ENCODE data around the gene DUOX2. TPM values are rescaled to one million over a fixed set of nuclear protein-coding genes. Genes with fewer than 3 reads are reported as not detected.

DUOX2 gene
- total RNA-seq = under 1 TPM in 1 of 2 experiments, not detected in 1; 0.02 TPM

DNA sequence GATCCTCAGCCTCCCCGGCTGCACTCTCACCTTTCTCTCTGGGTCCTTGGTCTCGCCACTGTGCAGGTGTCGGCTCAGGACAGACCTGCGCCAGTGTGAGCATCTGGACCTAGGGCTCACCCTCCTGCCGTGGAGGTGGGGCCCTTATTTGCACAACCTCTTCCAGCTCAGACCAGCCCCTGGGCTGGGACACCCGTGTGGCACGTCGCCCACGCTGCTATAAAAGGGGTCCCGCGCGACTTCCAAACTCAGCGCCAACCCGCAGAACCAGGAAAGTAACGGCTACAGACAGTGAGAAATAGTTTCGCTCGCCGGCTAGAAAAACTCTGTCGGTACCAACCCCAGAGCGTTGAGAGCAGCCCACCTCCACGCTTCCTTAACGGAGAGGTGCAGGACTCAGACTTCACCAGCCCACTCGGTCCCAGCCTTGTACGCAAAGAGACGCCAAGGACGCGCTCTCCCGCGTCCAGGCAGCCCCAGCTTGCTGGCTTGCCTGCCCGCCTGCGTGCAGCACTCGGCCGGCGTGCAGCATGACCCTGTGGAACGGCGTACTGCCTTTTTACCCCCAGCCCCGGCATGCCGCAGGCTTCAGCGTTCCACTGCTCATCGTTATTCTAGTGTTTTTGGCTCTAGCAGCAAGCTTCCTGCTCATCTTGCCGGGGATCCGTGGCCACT lies at the start of gene DUOX2, which contains the start of gene DUOXA2:
DUOX2 (minus strand) TSS at position 97 of the 675 bp plus-strand sequence. CDS start 761 bp downstream, outside the sequence.
DUOXA2 (plus strand) TSS at position 251 of the 675 bp plus-strand sequence; CDS start at position 531, 280 bp downstream.
- POLR2A ChIA-PET = no interaction called here
- CTCF ChIA-PET = no interaction called here
- no peaks in the 10 kb centered on the region for H3K9me3 Mint-ChIP-seq
- H3K27me3 Mint-ChIP-seq = peaks cover 80% of the 10 kb centered on the region
- H3K4me3 Mint-ChIP-seq = no peak within 1 kb of the TSS
- H3K36me3 Mint-ChIP-seq (ENCODE audit: low read depth) = no peaks in the 10 kb centered on the region
- H3K27ac Mint-ChIP-seq = no peak within 1 kb of the TSS
- H3K4me1 Mint-ChIP-seq = peaks cover 30% of the 10 kb centered on the region
- DNase-seq = no peak

DNA sequence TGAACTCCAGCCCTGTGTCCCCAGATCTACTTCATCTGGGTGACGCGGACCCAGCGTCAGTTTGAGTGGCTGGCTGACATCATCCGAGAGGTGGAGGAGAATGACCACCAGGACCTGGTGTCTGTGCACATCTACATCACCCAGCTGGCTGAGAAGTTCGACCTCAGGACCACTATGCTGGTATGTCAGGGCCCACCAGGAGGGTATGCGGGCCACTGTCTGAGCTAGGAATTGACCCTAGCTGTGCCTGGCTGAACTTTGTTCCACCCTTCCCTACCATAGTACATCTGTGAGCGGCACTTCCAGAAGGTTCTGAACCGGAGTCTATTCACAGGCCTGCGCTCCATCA lies 49.5 kb upstream of the DUOX2 start:
- CTCF ChIA-PET = interaction anchor here (0.5 to 8.8 kb wide), 20 partner anchors 8 to 1332 kb away, joined by 3 to 111 read pairs (median 4); no protein-coding TSS in a partner anchor
- Mint-ChIP-seq H3K27ac (no peak overlapping the region), H3K36me3 (ENCODE audit: low read depth) (peaks cover 2% of the 10 kb centered on the region), H3K4me1 (peaks cover 20% of the 10 kb centered on the region), H3K27me3 (no peaks in the 10 kb centered on the region), H3K4me3 (no peak overlapping the region), H3K9me3 (no peaks in the 10 kb centered on the region)
- DNase-seq = no peak
- POLR2A ChIA-PET = interaction anchor here (0.6 kb wide), 1 partner anchor 207 kb away, joined by 3 read pairs; the partner anchor contains the start of gene TERB2

DNA sequence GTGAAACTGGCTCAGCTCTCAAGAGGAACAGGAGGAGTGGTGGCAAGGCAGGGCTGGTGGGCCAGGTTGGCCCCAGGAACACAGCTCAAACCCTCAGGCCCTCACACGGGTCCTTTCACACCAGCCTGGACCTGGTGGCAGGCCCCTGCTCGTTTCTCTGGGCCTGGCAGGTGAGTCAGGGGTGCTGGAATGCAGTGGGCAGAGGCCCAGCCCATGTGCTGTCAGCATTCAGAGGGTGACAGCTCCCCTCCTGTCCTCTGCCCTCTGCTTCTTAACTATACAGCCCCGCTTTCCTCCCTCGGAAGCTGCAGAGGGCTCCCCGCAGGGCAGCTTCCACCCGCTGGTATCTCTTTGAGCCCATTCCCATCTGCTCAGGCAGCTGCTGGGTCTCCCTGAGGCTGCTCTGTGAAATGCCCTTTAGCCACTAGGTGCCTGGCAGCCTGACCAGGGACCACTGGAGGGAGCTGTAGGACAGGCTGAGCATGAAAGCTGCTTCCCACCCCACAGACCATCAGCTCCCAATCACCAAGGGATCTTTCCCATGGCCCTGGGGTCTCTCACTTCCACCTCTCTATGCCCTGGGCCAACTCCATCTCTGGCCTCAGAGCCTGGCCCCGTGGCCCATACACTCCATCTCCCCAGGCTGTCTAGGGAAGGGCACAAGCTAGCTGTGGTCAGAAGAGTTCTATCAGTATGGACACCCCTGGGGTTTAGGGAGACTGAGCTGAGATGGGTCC lies 49.0 kb upstream of the DUOX2 start:
- no peaks in the 10 kb centered on the region for H3K9me3 Mint-ChIP-seq
- peaks cover 2% of the 10 kb centered on the region for H3K36me3 Mint-ChIP-seq (ENCODE audit: low read depth)
- H3K4me3 Mint-ChIP-seq = no peak overlapping the region
- H3K27me3 Mint-ChIP-seq = no peaks in the 10 kb centered on the region
- peaks cover 20% of the 10 kb centered on the region for H3K4me1 Mint-ChIP-seq
- POLR2A ChIA-PET = interaction anchor here (0.6 kb wide), 1 partner anchor 206 kb away, joined by 3 read pairs; the partner anchor contains the start of gene TERB2
- CTCF ChIA-PET = interaction anchor here (0.5 to 8.8 kb wide), 23 partner anchors 8 to 534 kb away, joined by 3 to 111 read pairs (median 4); no protein-coding TSS in a partner anchor
- no peak overlapping the region for H3K27ac Mint-ChIP-seq
- peak; percentile 71 for DNase-seq

DNA sequence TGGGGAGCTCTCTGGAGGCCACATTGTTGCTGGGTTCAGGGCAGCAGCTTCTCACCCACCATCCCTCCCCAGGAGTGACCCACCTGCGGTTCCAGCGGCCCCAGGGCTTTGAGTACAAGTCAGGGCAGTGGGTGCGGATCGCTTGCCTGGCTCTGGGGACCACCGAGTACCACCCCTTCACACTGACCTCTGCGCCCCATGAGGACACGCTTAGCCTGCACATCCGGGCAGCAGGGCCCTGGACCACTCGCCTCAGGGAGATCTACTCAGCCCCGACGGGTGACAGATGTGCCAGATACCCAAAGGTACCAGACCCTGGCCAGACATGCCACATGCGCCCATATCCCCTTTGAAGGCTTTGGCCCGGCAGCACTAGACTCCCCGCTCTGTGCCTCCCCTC lies 47.7 kb upstream of the DUOX2 start:
- no peak overlapping the region for H3K4me3 Mint-ChIP-seq
- H3K36me3 Mint-ChIP-seq (ENCODE audit: low read depth) = peaks cover 2% of the 10 kb centered on the region
- H3K4me1 Mint-ChIP-seq = peaks cover 15% of the 10 kb centered on the region
- CTCF ChIA-PET = interaction anchor here (1.0 to 8.8 kb wide), 3 partner anchors 12 to 37 kb away, joined by 3 to 111 read pairs (median 4); no protein-coding TSS in a partner anchor
- no peak for DNase-seq
- POLR2A ChIA-PET = no interaction called here
- H3K27ac Mint-ChIP-seq = no peak overlapping the region
- H3K9me3 Mint-ChIP-seq = no peaks in the 10 kb centered on the region
- H3K27me3 Mint-ChIP-seq = no peaks in the 10 kb centered on the region

DNA sequence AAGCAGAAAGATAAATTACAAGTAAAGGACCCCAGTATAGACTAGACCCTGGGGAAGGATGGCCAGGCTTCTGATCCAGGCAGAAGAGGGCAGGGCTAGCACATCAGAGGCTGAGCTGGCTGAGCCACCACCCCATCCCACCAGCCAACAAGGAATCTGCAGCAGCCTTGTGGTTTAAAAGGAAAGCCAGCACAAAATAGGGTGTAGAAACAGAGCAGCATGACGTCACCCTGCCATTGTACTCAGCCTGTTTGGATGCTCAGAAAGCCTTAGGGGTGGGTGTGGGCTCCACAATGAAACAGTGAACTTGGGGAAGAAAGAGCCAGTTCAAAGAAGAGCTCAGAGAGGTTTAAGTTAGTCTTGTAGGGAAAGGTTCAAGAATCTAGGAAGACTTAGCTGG lies 44.0 kb upstream of the DUOX2 start:
- Mint-ChIP-seq H3K36me3 (ENCODE audit: low read depth) (no peaks in the 10 kb centered on the region), H3K27ac (no peak overlapping the region), H3K27me3 (no peaks in the 10 kb centered on the region), H3K4me3 (no peak overlapping the region), H3K4me1 (peaks cover 1% of the 10 kb centered on the region), H3K9me3 (no peaks in the 10 kb centered on the region)
- DNase-seq = no peak
- CTCF ChIA-PET = interaction anchor here (2.4 kb wide), 1 partner anchor 40 kb away, joined by 7 read pairs; no protein-coding TSS in a partner anchor
- POLR2A ChIA-PET = no interaction called here

DNA sequence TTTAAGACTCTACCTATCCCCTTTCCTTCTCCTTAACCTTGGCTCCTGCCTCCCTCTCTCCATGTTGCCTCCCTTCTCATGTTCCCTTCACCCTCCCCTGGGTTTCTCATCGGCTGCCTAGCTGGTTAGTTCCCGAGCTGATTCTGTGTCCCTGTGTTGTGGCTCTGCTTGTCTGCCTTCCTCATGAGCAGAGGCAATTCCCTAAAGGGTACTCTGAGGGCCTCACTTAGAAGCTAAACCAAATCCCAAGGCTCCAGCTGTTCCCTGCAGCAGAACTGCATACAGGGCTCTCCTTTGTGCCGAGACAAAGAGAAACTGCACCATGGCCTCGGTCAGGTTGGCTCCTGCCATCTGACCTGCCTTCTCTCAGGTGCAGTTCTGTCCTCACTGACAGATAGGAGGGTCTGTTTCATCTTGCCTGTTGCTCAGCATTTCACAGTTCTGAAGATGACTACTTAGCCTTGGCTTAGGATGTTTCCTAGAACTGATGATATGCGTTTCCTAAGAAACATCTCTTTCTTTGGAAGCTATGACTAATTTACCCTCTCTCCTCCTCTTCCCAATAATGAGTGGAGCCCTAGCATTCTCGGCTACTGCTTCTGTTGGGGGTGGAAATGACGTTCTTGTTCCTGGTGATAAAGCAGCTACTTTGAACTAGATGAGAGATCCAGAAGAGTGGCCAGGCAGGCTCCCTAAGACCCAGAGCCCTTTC lies 42.9 kb upstream of the DUOX2 start:
- ChIA-PET CTCF (interaction anchor here (2.4 kb wide), 1 partner anchor 39 kb away, joined by 7 read pairs; no protein-coding TSS in a partner anchor), POLR2A (no interaction called here)
- H3K27me3 Mint-ChIP-seq = no peaks in the 10 kb centered on the region

DNA sequence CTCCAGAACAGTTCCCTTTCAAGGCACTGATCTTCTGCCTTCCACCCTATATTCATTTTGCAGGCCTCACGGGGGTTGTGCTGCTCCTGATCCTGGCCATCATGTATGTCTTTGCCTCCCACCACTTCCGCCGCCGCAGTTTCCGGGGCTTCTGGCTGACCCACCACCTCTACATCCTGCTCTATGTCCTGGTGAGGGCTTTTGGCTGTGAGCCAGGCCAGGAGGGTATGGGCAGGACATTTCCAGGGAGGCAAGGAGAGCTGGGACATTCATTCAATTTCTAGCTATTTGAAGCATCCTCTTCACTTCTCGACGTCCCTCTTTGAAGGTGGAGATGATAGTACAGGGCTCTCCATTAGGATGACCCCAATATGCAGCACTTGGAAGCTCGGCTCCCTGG lies 41.8 kb upstream of the DUOX2 start:
- ChIA-PET CTCF (interaction anchor here (0.7 to 1.1 kb wide), 4 partner anchors 12 to 18 kb away, joined by 3 to 4 read pairs (median 4); no protein-coding TSS in a partner anchor), POLR2A (no interaction called here)
- Mint-ChIP-seq H3K27me3 (no peaks in the 10 kb centered on the region), H3K4me3 (no peak overlapping the region), H3K4me1 (no peaks in the 10 kb centered on the region), H3K27ac (no peak overlapping the region), H3K9me3 (no peaks in the 10 kb centered on the region), H3K36me3 (ENCODE audit: low read depth) (no peaks in the 10 kb centered on the region)
- no peak for DNase-seq

More for the DNA sequence above, 42.9 kb upstream of the DUOX2 start:
- Mint-ChIP-seq H3K9me3 (no peaks in the 10 kb centered on the region), H3K27ac (no peak overlapping the region), H3K4me3 (no peak overlapping the region), H3K4me1 (no peaks in the 10 kb centered on the region), H3K36me3 (ENCODE audit: low read depth) (no peaks in the 10 kb centered on the region)
- no peak for DNase-seq

DNA sequence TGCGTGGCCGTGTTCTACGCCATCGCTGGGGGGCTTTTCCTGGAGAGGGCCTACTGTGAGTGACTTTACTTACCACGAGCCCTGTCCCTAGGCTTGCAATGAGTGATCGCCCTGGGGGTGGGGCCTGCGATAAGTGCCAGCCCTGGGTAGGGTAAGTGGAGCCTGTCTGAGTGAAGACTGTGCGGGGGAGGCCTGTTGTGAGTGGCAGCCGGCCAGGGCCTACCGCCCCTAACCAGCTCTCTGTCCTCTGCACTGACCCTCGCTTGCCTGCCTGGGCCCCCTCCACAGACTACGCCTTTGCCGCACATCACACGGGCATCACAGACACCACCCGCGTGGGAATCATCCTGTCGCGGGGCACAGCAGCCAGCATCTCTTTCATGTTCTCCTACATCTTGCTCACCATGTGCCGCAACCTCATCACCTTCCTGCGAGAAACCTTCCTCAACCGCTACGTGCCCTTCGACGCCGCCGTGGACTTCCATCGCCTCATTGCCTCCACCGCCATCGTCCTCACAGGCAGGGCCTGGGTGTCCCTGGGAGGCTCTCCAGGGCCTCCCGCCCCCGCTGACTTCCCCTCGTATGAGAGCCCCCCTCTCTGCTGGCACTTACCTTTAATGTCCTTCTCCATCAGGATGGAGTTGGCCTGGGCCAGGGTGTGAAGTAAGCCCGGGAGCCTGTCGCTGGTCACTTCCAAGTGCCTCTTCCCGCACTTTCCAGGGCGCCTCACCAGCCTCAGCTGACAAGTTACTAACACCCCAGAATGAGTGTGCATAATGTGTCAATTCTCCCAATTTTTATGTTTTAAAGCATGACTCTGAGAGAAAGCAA lies 38.2 kb upstream of the DUOX2 start:
- ChIA-PET CTCF (interaction anchor here (1.4 kb wide), 1 partner anchor 34 kb away, joined by 5 read pairs; no protein-coding TSS in a partner anchor), POLR2A (no interaction called here)
- H3K27ac Mint-ChIP-seq = no peak overlapping the region
- H3K4me3 Mint-ChIP-seq = no peak overlapping the region
- H3K27me3 Mint-ChIP-seq = no peaks in the 10 kb centered on the region
- DNase-seq = no peak
- no peaks in the 10 kb centered on the region for H3K9me3 Mint-ChIP-seq
- no peaks in the 10 kb centered on the region for H3K4me1 Mint-ChIP-seq
- H3K36me3 Mint-ChIP-seq (ENCODE audit: low read depth) = no peaks in the 10 kb centered on the region

DNA sequence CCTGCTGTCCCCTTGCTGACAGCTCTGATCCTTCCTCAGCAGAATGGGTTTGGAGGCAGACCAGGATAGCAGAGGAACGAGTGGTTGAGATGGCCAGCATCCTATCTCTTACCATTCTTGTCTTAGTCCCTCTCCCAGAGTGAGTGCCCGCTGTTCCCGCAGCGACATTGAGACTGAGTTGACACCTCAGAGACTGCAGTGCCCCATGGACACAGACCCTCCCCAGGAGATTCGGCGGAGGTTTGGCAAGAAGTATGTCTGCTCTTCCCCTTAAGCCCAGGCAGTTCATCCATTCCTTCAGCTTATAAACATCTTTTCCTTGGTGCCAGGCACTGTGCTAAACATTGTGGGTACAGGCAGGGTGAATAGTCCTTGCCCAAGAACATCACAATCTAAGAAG lies 37.0 kb upstream of the DUOX2 start:
- no peaks in the 10 kb centered on the region for H3K4me1 Mint-ChIP-seq
- no peak overlapping the region for H3K27ac Mint-ChIP-seq
- CTCF ChIA-PET = interaction anchor here (1.1 to 1.7 kb wide), 3 partner anchors 13 to 33 kb away, joined by 4 to 6 read pairs (median 5); no protein-coding TSS in a partner anchor
- DNase-seq = no peak
- no peak overlapping the region for H3K4me3 Mint-ChIP-seq
- H3K9me3 Mint-ChIP-seq = no peaks in the 10 kb centered on the region
- H3K36me3 Mint-ChIP-seq (ENCODE audit: low read depth) = no peaks in the 10 kb centered on the region
- POLR2A ChIA-PET = no interaction called here
- H3K27me3 Mint-ChIP-seq = no peaks in the 10 kb centered on the region

DNA sequence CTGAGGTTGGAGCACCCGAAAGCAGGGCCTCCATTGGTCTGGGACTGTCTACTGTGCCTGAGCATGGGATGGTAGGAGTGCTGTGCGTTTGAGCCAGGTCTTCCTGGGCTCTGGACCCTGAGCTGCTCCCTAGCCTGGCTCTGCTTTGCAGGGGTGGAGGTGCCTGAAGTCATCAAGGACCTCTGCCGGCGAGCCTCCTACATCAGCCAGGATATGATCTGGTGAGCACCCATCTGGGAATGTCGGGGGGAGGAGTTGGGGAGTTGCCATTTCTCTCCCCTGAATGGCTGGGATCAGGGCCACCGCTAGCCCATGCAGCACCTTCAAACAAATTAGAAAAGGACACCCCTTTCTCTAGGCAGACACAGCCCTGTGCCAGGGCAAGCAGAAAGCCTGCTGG lies 36.5 kb upstream of the DUOX2 start:
- ChIA-PET POLR2A (no interaction called here), CTCF (interaction anchor here (0.6 to 1.7 kb wide), 4 partner anchors 11 to 685 kb away, joined by 3 to 6 read pairs (median 5); no protein-coding TSS in a partner anchor)
- Mint-ChIP-seq H3K27ac (no peak overlapping the region), H3K36me3 (ENCODE audit: low read depth) (no peaks in the 10 kb centered on the region), H3K4me1 (no peaks in the 10 kb centered on the region), H3K27me3 (no peaks in the 10 kb centered on the region), H3K4me3 (no peak overlapping the region), H3K9me3 (no peaks in the 10 kb centered on the region)
- DNase-seq = no peak

DNA sequence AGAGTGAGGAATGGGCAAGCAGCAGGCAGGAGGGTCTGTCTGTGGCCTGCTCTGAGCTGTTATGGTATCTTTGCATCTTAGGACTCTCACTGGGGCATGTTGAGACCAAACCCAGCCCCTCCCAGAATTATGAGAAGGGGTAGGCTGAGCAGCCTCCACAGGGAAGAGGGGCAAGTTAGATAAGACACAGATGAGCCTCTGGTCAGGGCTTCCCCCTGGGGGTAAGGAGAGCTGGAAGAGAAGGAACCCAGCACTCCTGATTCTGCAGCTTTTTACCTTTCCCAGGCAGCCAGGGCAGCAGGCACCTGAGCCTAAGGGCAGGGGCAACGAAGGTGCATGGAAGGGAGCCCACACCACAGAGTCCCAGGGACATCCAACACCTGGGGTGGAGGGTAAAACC lies 35.1 kb upstream of the DUOX2 start:
- Mint-ChIP-seq H3K27me3 (no peaks in the 10 kb centered on the region), H3K36me3 (ENCODE audit: low read depth) (no peaks in the 10 kb centered on the region), H3K27ac (no peak overlapping the region), H3K4me3 (no peak overlapping the region), H3K4me1 (no peaks in the 10 kb centered on the region), H3K9me3 (no peaks in the 10 kb centered on the region)
- CTCF ChIA-PET = interaction anchor here (1.2 to 1.3 kb wide), 3 partner anchors 10 to 31 kb away, joined by 3 to 4 read pairs (median 3); no protein-coding TSS in a partner anchor
- POLR2A ChIA-PET = no interaction called here
- no peak for DNase-seq
